Dermis microvascular lymphatic vessel endothelial cell (primary cell): Measurements from ENCODE around the gene FAM193B. TPM values are rescaled to one million over a fixed set of nuclear protein-coding genes. Genes with fewer than 3 reads are reported as not detected.

ENCODE experiments used
- DNase-seq, 2 donors: peaks; one replicate each; pipeline versions ENCODE4 v3.0.0 to v3.0.0-alpha.2; 2010; ENCODE audit warnings: low read depth in 2 of 2
- total RNA-seq: library from RNA; depleted of rRNA; stranded (reverse); fragments of >200 nt; gene quantifications from 2 replicates; pipeline ENCODE4 v1.2.1, GENCODE V29; 2014

FAM193B gene
- total RNA-seq, 1 donor from 2014 or later = 9.8 TPM

DNA sequence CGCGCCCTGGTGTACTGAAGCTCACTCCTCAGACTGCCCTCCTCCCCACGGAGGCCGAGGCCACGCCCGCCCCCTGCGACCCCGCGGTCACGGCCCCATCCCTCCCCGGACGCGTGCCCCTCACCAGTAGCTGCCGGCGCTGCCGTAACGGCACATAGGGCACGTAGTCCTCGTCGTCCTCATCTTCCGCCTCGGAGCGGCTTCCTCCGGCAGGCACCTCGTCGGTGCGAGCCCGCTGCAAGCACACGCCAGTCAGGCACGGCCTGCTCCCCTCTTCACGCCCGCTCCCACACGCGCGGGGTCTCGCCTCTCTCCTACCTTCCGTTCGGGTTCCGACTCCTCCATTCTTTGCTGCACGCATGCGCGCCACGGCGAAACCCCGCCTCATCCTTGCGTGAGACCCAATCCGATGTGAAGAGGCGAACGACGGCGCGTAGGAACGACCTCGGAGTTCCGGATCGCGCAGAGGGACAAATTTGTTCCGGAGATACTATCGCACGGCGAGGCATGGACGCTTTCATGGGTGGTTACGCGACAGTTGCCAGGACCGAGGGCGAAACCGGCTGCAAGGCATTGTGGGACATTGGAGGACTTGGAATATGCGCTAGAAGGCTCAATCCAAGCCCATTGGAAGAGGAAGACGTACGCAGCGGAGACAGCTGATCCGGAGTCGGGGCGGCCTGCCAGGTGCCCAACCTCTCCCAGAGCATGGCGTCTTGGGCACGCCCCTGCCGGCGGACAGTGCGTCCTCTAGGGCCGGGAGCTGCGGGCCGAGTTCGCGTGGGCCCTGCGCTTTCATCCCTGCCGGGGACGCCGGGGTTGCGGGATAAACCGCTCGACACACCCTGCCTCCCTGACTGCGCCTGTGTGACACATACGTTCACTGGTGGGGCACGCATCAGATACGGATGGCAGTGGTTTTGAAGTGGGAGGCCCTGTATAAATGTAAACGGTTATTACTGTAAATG, 37.5 kb downstream of the FAM193B start, which contains the start of gene DDX41:
TSS of gene DDX41 (minus strand) at position 361 of the 968 bp plus-strand sequence. CDS start at position 345, 16 bp downstream.
- DNase-seq = peak; percentile 98 to 99

- no peak for DNase-seq
Observed at GRCh38 chr5:177515580-177515979, 38.8 kb downstream of the FAM193B start.

- no peak for DNase-seq
Observed at GRCh38 chr5:177514541-177514940, 39.8 kb downstream of the FAM193B start.

DNA sequence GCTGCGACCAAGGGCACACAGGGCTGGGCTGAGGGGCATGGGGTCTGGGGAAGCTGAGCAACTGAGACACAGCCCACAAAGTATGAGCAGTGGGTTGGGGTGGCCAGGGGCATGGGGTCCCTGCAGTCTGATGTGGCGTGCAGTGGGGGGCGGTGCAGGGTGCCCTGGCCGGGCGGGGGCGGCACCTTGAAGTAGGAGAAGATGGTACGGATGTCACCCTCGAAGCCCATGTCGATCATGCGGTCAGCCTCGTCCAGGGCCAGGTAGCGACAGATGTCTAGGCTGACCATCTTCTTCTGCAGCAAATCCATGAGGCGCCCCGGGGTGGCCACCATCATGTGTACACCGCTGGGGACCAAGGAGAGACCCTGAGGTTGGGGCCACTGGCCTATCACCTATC, 40.9 kb downstream of the FAM193B start:
- DNase-seq = no peak

- DNase-seq = no peak
Observed at GRCh38 chr5:177512736-177513380, 41.5 kb downstream of the FAM193B start.

- DNase-seq = no peak
Observed at GRCh38 chr5:177511796-177512675, 42.3 kb downstream of the FAM193B start.

DNA sequence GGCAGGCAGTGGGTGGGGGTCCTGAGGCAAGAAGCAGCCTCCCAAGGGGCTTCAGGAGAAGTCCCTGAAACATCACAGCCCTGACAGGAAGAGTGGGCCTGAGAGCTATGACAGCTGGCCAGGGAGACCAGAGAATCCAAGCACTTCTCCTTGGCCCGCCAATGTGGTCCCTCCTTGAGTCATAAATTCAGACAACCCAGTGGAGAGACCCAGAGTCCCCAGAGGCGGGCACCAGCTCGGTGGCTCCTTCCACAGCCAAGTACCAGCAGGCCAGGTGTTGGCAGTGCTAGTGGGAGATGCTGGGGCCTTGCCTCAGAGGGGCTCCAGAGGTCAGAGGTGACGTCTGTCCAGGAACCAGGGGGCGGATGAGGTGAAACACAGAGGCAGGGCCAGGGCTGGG, 43.2 kb downstream of the FAM193B start:
- no peak for DNase-seq

GRCh38 chr5:177510567-177511053, 43.8 kb downstream of the FAM193B start:
- no peak for DNase-seq

- DNase-seq = no peak
Observed at GRCh38 chr5:177509991-177510566, 44.3 kb downstream of the FAM193B start.

GRCh38 chr5:177509381-177509951, 44.9 kb downstream of the FAM193B start, which contains the start of gene DOK3:
Gene DOK3 (minus strand): TSS chr5:177509826. CDS start chr5:177509540, 286 bp downstream.
- DNase-seq = peak in 1 of 2 donors; percentile 30

DNA sequence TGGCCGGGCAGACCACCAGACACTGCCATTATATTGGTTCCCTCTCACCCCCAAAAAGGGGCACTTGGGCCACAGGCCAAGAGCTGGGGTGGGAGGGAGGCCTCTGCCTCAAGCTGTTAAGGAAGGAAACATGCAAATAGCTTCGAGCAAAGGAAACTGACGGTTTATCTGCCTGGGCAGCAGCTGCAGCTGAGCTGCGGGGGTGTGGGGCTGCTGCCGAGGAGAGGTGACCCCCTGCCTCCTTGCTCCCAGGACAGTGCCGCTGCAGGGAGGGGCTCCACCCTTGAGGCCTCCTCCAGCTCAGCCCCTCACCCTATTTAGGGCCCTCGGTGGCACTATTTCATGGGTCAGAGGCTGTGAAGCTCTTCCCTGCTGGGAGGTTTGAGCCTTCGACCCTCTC, 45.5 kb downstream of the FAM193B start:
- peak in 1 of 2 donors; percentile 23 for DNase-seq

DNA sequence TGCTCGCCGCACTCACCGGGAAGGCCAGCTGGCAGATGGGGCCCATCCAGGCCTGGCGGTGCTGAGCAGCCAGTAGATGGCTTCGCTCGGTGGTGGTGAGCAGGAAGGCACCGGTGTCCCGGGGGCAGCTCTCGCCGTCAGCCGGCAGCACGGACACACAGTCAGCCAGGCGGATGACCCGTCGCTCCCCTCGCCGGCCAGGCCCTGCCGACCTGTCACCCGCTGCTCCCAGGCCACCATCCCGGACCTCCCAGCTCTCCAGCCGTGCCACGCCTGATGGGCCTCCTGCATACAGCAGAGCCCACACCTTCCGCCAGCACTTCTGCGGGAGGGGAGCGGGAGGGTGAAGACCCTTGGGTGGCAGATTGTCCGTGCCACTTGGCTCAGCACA, 46.1 kb downstream of the FAM193B start:
- no peak for DNase-seq

DNA sequence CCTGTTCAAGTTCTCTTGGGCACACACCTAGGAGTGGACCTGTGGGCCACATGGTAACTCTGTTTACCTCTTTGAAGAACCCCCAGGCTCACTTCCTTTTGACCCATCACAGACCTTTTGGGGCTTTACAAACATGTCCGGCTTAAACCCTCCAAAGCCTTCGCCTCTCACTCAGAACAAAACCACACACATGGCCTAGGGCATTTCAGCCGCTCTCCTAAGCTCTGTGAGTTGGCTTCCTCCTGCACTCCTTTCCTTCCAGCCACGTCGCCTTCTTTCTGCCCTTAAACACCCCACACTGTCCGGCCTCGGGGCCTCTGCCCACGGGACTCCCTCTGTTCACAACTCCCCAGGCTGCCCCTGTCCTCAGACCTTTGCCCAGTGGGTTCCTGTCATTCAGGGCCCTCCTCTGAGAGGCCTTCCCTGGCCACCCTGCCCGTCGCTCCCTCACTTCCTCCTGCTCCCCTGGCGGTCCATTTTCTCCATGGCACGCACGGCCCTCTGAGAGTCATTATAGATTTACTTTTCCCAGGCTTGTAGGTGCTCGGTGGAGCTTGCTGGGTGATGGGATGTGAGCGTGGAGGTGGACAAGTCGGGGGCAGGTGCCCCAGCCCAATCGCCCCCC, 46.7 kb downstream of the FAM193B start:
- no peak for DNase-seq

DNA sequence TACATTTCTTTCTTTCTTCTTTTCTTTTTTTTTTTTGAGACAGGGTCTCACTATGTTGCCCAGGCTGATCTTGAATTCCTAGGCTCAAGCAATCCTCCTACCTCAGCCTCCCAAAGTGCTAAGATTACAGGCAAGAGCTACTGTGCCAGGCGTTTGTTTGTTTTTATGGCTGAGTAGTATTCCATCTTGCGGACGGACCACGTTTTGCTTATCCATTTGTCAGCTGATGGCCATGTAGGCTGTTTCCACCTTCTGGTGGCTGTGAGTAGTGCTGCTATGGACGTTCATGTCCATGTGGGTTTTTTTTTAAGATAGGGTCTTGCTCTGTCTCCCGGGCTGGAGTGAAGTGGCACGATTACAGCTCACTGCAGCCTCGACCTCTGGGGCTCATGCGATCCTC, 47.2 kb downstream of the FAM193B start:
- peak in 1 of 2 donors; percentile 38 for DNase-seq

- no peak for DNase-seq
Observed at GRCh38 chr5:177505075-177505474, 49.3 kb downstream of the FAM193B start.

DNA sequence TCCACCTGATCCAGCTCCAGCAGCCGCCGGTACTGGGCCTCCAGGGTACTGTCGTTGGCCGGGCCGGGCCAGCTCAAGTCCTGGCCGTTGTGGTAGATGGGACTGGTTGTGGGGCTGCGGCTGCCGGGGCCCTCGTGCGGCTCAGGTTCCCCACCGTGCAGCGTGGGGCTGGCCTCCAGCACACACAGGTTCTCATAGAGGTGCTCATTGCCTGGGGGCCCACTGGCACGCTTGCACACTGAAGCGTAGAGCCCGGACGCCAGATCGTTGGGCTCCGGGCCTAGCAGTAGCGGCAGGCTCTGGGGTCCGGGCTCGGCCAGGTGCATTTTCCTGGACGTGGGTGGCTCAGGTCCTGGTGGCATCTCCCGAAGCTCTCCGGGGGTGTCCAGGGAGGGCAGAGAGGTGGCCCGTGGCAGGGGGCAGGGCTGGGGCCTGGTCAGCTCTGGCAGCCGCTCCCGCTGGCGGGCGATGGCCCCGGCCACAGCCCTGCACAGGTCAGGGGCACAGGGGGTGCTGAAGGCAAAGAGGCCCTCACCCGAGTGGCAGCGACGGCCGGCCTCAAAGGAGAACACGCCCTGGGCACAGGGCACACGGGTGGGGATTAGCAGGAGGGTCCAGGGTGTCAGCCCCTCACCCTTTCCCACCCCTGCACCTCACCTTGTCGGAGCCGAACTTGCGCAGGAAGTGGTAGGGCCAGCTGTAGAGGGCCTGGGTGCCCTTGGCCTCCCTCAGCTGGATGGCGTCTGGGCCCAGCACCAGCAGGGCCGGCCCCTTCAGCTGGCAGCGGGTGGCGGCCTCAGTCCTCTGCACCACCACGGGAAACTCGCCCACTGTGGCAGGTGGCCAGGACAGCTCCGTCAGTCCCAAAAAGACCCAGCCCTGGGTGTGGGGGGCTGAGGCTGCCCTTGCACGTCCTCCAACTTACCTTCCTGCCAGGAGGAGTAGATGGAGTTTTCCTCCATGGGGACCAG, 50.0 kb downstream of the FAM193B start:
- no peak for DNase-seq

DNA sequence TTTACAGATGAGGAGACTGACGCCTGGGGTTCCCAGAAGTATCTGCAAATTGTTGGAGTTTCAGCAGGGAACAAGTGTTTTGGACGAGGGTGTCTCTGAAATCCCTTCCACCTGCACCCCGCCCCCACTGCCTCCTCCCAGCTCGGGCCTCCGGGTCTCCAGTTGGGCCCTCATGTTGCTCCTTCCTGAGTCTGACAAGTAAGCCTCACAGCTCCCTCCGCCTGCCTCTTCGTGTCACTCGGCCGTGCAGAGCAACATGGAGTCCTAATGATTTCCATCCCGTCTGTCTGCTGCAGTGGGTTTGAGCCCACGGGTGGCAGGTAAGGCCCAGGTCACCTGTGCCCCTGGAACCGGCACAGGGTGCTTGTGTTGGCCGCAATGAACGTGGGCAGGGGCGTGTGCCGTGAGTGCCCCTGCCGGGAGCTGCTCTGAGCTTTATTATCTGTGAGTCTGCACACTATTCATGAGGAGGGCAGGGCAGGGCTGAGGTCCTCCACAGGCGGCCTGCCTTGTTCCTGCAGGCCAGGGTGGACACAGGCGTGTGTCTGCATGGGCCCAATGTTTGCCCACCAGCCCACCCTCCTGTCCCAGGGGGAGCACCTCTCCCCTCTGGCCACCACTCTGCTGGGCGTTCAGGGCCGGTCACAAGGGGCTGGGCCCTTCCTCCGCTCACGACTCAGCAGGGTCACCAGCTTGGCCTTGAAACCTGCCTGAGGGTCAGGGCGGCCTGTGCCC, 50.8 kb downstream of the FAM193B start:
- DNase-seq = no peak

DNA sequence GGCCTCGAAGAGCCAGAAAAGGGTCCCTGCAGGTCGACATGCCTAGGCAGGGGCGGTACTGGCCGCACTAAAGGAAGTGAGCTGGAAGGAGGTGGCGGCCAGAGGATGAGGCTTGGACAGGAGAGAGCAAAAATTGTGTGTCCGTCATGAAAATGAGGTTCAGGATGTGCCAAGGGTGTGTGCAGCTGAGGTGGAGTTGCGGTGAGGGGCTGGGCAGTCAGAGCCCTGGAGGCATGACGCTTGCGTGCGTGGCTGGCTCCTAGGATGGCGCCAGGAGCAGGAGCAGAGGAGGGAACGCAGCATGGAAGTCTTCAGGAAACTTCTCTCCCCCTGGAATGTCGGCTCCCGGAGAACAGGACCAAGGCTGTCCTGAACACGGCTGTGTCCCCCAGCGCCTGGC, 51.5 kb downstream of the FAM193B start:
- DNase-seq = no peak
